GM19397 (cell line): ENCODE results near the gene LRRTM3.

Experiments
- ATAC-seq: cut with Tn5 transposase; IDR thresholded peaks from one replicate; pipeline ENCODE4 v1.9.1; 2021; ENCODE audit warnings: mild to moderate bottlenecking, moderate library complexity; ENCODE audit not compliant: unreplicated experiment

LRRTM3 gene

GRCh38 chr10:66925896-66926715 lies at the start of gene LRRTM3:
TSS of gene LRRTM3 (plus strand) at chr10:66926036.
- ATAC-seq = peak; percentile 100

GRCh38 chr10:66877361-66877760 lies 48.5 kb upstream of the LRRTM3 start:
- ATAC-seq = no peak

GRCh38 chr10:66880292-66880691 lies 45.5 kb upstream of the LRRTM3 start:
- no peak for ATAC-seq

GRCh38 chr10:66880826-66881225 lies 45.0 kb upstream of the LRRTM3 start:
- no peak for ATAC-seq

GRCh38 chr10:66881814-66882213 lies 44.0 kb upstream of the LRRTM3 start:
- no peak for ATAC-seq

- ATAC-seq = no peak
Observed at GRCh38 chr10:66882271-66882670, 43.6 kb upstream of the LRRTM3 start.

- ATAC-seq = no peak
Observed at GRCh38 chr10:66886848-66887247, 39.0 kb upstream of the LRRTM3 start.

GRCh38 chr10:66888237-66888636 lies 37.6 kb upstream of the LRRTM3 start:
- ATAC-seq = no peak

GRCh38 chr10:66892871-66893270 lies 33.0 kb upstream of the LRRTM3 start:
- no peak for ATAC-seq

- no peak for ATAC-seq
Observed at GRCh38 chr10:66910671-66911070, 15.2 kb upstream of the LRRTM3 start.

- ATAC-seq = no peak
Observed at GRCh38 chr10:66916030-66916429, 9.8 kb upstream of the LRRTM3 start.

GRCh38 chr10:66917104-66917503 lies 8.7 kb upstream of the LRRTM3 start:
- ATAC-seq = no peak

- no peak for ATAC-seq
Observed at GRCh38 chr10:66919248-66919647, 6.6 kb upstream of the LRRTM3 start.

- ATAC-seq = no peak
Observed at GRCh38 chr10:66924674-66925345, 1.0 kb upstream of the LRRTM3 start.

- no peak for ATAC-seq
Observed at GRCh38 chr10:66925373-66925772, 463 bp upstream of the LRRTM3 start.

- no peak for ATAC-seq
Observed at GRCh38 chr10:66926841-66927240, 1.0 kb downstream of the LRRTM3 start.

GRCh38 chr10:66927251-66927935 lies 1.6 kb downstream of the LRRTM3 start:
- ATAC-seq = no peak

GRCh38 chr10:66927971-66928770 lies 2.3 kb downstream of the LRRTM3 start:
- ATAC-seq = no peak

GRCh38 chr10:66928776-66929175 lies 2.9 kb downstream of the LRRTM3 start:
- ATAC-seq = no peak

GRCh38 chr10:66929375-66929774 lies 3.5 kb downstream of the LRRTM3 start:
- no peak for ATAC-seq
